Stimulated activated memory B cell treated with anti-CD40 and anti-IgM and Interleukin-4, amounts not matched to agents 10 μg/mL and 1 μg/mL and 100 μg/mL, for 72 hours (primary cell): ENCODE measurements around the gene CNOT3.

Experiments used
- ATAC-seq: fragments of 150-1000 bp; cut with Tn5 transposase; 2 replicates; pipeline ENCODE4 v1.10.0; 2021
- H3K27ac Mint-ChIP-seq: one replicate; pipeline ENCODE4 v1.8.0; 2022; ENCODE audit warnings: mild to moderate bottlenecking, mixed read lengths
- H3K27me3 Mint-ChIP-seq: one replicate; pipeline ENCODE4 v1.8.0; 2022; ENCODE audit warnings: mixed read lengths
- H3K36me3 Mint-ChIP-seq: one replicate; pipeline ENCODE4 v1.8.0; 2022; ENCODE audit warnings: mixed read lengths
- H3K4me1 Mint-ChIP-seq: one replicate; pipeline ENCODE4 v1.8.0; 2022; ENCODE audit warnings: mixed read lengths
- H3K4me3 Mint-ChIP-seq: one replicate; pipeline ENCODE4 v1.8.0; 2022; ENCODE audit warnings: mild to moderate bottlenecking, moderate library complexity, mixed read lengths
- H3K9me3 Mint-ChIP-seq: one replicate; pipeline ENCODE4 v1.8.0; 2022; ENCODE audit warnings: mixed read lengths

The CNOT3 gene

DNA sequence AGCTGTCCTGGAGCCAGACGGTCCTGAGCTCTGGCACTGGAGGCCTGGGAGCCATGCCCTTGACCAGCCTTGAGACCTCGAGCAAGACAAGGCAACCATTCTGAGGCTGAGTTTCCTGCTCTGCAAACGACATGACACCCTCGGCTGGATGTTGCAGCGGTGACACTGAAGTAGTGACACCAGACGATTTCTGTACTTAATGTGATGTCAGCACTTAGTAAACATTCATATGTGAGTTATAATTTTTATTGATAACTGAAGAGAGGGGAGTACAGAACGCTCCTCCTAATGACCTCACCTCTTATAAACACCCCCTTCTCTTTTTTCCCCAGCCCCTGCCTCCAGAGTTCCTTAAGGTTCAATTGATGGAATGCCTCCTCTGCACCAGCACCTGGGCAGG, 29.1 kb upstream of the CNOT3 start:
- Mint-ChIP-seq H3K27ac (no peak overlapping the region), H3K9me3 (no peaks in the 10 kb centered on the region)
- no peak for ATAC-seq

GRCh38 chr19:54109651-54110050, 27.9 kb upstream of the CNOT3 start:
- H3K4me3 Mint-ChIP-seq, result no peak overlapping the region
- H3K27ac Mint-ChIP-seq, result no peak overlapping the region
- peaks cover 33% of the 10 kb centered on the region for H3K4me1 Mint-ChIP-seq
- no peak for ATAC-seq
- H3K9me3 Mint-ChIP-seq, result no peaks in the 10 kb centered on the region
- H3K36me3 Mint-ChIP-seq, result peaks cover 58% of the 10 kb centered on the region
- no peaks in the 10 kb centered on the region for H3K27me3 Mint-ChIP-seq

More for the DNA sequence above, 29.1 kb upstream of the CNOT3 start:
- no peaks in the 10 kb centered on the region for H3K27me3 Mint-ChIP-seq
- H3K36me3 Mint-ChIP-seq, result peaks cover 58% of the 10 kb centered on the region
- H3K4me1 Mint-ChIP-seq, result peaks cover 25% of the 10 kb centered on the region
- no peak overlapping the region for H3K4me3 Mint-ChIP-seq

- Mint-ChIP-seq H3K27me3 (no peaks in the 10 kb centered on the region), H3K27ac (peak overlapping the region; percentile 87), H3K4me1 (peaks cover 43% of the 10 kb centered on the region), H3K36me3 (peaks cover 27% of the 10 kb centered on the region), H3K9me3 (no peaks in the 10 kb centered on the region), H3K4me3 (peak overlapping the region; percentile 86)
- peak; percentile 45 for ATAC-seq
These were observed 23.0 kb upstream of the CNOT3 start for GRCh38 chr19:54114340-54115108.

- Mint-ChIP-seq H3K9me3 (no peaks in the 10 kb centered on the region), H3K27ac (peak within 1 kb of the TSS; percentile 87), H3K4me1 (peaks cover 43% of the 10 kb centered on the region), H3K36me3 (peaks cover 27% of the 10 kb centered on the region), H3K4me3 (peak within 1 kb of the TSS; percentile 86), H3K27me3 (no peaks in the 10 kb centered on the region)
- ATAC-seq, result peak; percentile 98
These were observed 22.2 kb upstream of the CNOT3 start, which contains the start of the genes PRPF31 and TFPT for GRCh38 chr19:54115109-54116063. PRPF31 (plus strand) TSS chr19:54115754; CDS start chr19:54118279, 2,525 bp downstream. TFPT (minus strand) TSS chr19:54115657; CDS start chr19:54115269, 388 bp downstream.

DNA sequence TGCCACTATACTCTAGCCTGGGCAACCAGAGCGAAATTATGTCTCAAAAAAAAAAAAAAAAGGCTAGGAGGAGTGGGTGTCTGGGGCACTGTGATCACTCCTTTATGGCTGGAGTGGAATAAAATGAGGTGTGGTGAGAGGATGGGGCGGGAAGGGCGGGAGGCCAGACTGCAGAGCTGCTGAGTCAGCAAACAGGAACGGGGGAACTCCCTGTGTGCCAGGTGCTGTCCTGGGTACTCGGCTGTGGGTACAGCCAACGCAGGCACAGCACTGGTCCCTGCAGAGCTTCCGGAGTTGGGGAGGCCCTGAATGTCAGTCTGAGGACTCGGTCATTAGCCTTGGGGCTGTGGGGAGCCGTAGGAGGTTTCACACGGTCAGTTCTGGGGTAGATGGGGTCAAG, 16.3 kb upstream of the CNOT3 start:
- Mint-ChIP-seq H3K4me3 (no peak overlapping the region), H3K27ac (no peak overlapping the region), H3K4me1 (peaks cover 19% of the 10 kb centered on the region), H3K27me3 (no peaks in the 10 kb centered on the region), H3K9me3 (no peaks in the 10 kb centered on the region), H3K36me3 (peaks cover 73% of the 10 kb centered on the region)
- ATAC-seq, result no peak

DNA sequence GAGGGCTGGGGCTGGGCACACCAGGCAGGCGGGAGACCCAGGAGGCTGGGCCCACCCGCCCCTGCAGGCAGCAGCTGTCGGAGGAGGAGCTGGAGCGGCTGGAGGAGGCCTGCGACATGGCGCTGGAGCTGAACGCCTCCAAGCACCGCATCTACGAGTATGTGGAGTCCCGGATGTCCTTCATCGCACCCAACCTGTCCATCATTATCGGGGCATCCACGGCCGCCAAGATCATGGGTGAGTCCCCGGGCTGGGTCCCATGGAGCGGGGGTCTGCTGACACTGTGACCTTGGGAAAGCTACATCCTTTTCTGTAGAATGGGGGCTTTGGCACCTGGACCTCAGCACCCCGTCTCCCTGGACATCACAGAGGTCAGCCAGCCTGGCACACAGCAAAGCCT, 13.9 kb upstream of the CNOT3 start:
- H3K27me3 Mint-ChIP-seq, result no peaks in the 10 kb centered on the region
- H3K9me3 Mint-ChIP-seq, result no peaks in the 10 kb centered on the region
- no peaks in the 10 kb centered on the region for H3K4me1 Mint-ChIP-seq
- no peak overlapping the region for H3K27ac Mint-ChIP-seq
- ATAC-seq, result no peak
- H3K4me3 Mint-ChIP-seq, result no peak overlapping the region
- H3K36me3 Mint-ChIP-seq, result peaks cover 82% of the 10 kb centered on the region

DNA sequence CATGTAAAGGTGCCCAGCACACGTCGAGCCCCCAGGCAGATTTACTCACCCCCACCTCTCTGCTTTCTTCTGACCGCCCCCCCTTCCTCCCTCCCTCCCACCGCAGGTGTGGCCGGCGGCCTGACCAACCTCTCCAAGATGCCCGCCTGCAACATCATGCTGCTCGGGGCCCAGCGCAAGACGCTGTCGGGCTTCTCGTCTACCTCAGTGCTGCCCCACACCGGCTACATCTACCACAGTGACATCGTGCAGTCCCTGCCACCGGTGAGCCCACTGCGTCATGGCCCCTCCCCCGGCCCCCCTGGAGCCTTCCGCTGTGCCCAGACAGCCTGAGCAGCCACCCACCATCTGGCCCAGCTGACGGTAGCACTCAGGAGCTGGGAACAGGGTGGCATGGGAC, 13.2 kb upstream of the CNOT3 start:
- Mint-ChIP-seq H3K4me1 (no peaks in the 10 kb centered on the region), H3K36me3 (peaks cover 86% of the 10 kb centered on the region), H3K9me3 (no peaks in the 10 kb centered on the region), H3K27ac (no peak overlapping the region), H3K27me3 (no peaks in the 10 kb centered on the region), H3K4me3 (no peak overlapping the region)
- ATAC-seq, result no peak

GRCh38 chr19:54125713-54126112, 11.8 kb upstream of the CNOT3 start:
- peaks cover 79% of the 10 kb centered on the region for H3K36me3 Mint-ChIP-seq
- no peak for ATAC-seq
- no peak overlapping the region for H3K4me3 Mint-ChIP-seq
- no peak overlapping the region for H3K27ac Mint-ChIP-seq
- H3K27me3 Mint-ChIP-seq, result no peaks in the 10 kb centered on the region
- no peaks in the 10 kb centered on the region for H3K9me3 Mint-ChIP-seq
- H3K4me1 Mint-ChIP-seq, result no peaks in the 10 kb centered on the region

- no peak for ATAC-seq
- Mint-ChIP-seq H3K27me3 (no peaks in the 10 kb centered on the region), H3K27ac (no peak overlapping the region), H3K36me3 (peaks cover 68% of the 10 kb centered on the region), H3K9me3 (no peaks in the 10 kb centered on the region), H3K4me3 (no peak overlapping the region), H3K4me1 (no peaks in the 10 kb centered on the region)
These were observed 9.7 kb upstream of the CNOT3 start for GRCh38 chr19:54127688-54128440.

DNA sequence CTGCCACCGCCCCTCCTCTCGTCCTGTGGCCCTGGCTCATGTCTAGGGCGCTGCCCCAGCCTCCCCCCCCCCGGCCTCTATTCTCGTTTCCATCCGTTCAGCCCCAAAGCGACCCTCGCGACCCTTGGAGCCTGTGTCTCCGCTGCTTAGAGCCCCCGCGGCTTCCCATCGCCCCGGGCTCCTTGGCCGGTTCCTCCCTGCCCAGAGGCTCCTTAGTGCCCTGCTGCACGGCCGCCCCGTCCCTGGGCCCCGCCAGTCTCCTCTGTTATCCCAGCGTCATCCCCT, 9.2 kb upstream of the CNOT3 start:
- no peaks in the 10 kb centered on the region for H3K4me1 Mint-ChIP-seq
- H3K36me3 Mint-ChIP-seq, result peaks cover 63% of the 10 kb centered on the region
- H3K27me3 Mint-ChIP-seq, result no peaks in the 10 kb centered on the region
- no peak overlapping the region for H3K27ac Mint-ChIP-seq
- no peaks in the 10 kb centered on the region for H3K9me3 Mint-ChIP-seq
- ATAC-seq, result no peak
- H3K4me3 Mint-ChIP-seq, result no peak overlapping the region

DNA sequence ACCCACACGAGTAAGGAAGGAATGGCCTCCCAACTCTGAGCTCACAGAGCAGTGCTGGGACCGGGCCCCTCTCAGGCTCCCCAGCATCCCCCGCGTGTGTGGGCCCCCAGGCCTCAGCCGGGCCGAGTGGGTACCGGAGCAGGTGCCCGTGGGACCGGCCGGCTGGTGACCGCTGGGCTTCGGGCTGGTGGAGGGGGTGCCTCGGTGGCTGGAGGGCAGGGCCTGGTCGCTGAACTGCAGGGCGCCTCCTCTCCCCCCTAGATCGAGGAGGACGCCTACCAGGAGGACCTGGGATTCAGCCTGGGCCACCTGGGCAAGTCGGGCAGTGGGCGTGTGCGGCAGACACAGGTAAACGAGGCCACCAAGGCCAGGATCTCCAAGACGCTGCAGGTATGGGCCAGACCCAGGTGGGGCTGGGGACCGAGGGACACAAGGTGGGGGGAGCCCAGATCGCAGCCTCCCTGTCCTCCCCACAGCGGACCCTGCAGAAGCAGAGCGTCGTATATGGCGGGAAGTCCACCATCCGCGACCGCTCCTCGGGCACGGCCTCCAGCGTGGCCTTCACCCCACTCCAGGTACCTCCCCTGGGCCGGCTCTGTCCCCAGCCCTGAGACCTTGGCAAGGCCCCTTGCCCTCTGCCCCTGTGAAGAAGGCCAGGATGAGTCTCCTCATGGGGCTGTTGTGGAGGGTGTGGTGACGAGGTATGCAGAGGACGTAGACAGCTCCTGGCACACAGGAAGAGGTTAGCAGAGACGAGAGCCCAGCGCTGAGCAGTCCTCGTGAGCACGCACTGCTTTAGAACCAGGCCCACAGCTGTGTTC, 8.6 kb upstream of the CNOT3 start:
- peak; percentile 34 for ATAC-seq
- Mint-ChIP-seq H3K27ac (no peak overlapping the region), H3K36me3 (peaks cover 57% of the 10 kb centered on the region), H3K27me3 (no peaks in the 10 kb centered on the region), H3K9me3 (no peaks in the 10 kb centered on the region), H3K4me1 (peaks cover under 1% of the 10 kb centered on the region), H3K4me3 (no peak overlapping the region)

DNA sequence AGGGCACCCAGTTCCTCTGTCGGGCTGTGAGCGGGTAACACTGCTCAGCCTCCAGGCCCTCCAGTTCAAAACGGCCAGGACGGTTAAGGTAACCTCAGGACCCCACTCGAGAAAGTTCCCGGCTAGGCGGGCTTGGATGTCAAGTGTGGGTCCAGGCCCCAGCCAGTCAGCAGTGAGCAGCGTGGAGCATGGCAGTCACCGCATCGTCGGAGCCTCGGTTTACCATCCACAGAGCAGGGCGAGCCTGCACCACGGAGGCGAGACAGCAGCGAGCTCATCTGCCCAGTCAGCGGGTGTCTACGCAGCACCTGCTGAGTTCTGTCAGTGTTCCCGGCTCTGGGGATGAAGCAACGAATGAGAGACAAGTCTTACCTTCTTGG, 8.0 kb upstream of the CNOT3 start:
- Mint-ChIP-seq H3K9me3 (no peaks in the 10 kb centered on the region), H3K4me1 (peaks cover 6% of the 10 kb centered on the region), H3K27ac (no peak overlapping the region), H3K36me3 (peaks cover 57% of the 10 kb centered on the region), H3K27me3 (no peaks in the 10 kb centered on the region), H3K4me3 (no peak overlapping the region)
- ATAC-seq, result no peak

GRCh38 chr19:54133312-54133956, 4.1 kb upstream of the CNOT3 start:
- Mint-ChIP-seq H3K36me3 (peaks cover 28% of the 10 kb centered on the region), H3K27me3 (no peaks in the 10 kb centered on the region), H3K4me3 (no peak overlapping the region), H3K27ac (no peak overlapping the region), H3K4me1 (peaks cover 17% of the 10 kb centered on the region), H3K9me3 (no peaks in the 10 kb centered on the region)
- no peak for ATAC-seq

GRCh38 chr19:54133957-54134590, 3.5 kb upstream of the CNOT3 start:
- no peaks in the 10 kb centered on the region for H3K9me3 Mint-ChIP-seq
- H3K36me3 Mint-ChIP-seq, result peaks cover 27% of the 10 kb centered on the region
- peaks cover 23% of the 10 kb centered on the region for H3K4me1 Mint-ChIP-seq
- no peaks in the 10 kb centered on the region for H3K27me3 Mint-ChIP-seq
- no peak for ATAC-seq
- no peak overlapping the region for H3K4me3 Mint-ChIP-seq
- peak overlapping the region; percentile 49 for H3K27ac Mint-ChIP-seq
